Activated CD8-positive, alpha-beta memory T cell treated with anti-CD3 and anti-CD28 coated beads for 48 hours (primary cell): ENCODE data around the gene DPH7.
A peak's percentile ranks its signal among the peaks of the same experiment; 100 is the strongest.
"Not testable (repeated sequence)": the region's sequence is repeated elsewhere in the genome, so short reads cannot be mapped to it uniquely, and the experiment has no call there.

Experiments
- DNase-seq, 3 experiments: peaks; one replicate each; pipeline ENCODE4 v3.0.0-alpha.2; 2020; ENCODE audit warnings: low read depth in 2 of 3, low spot score in 2 of 3

The DPH7 gene

DNA sequence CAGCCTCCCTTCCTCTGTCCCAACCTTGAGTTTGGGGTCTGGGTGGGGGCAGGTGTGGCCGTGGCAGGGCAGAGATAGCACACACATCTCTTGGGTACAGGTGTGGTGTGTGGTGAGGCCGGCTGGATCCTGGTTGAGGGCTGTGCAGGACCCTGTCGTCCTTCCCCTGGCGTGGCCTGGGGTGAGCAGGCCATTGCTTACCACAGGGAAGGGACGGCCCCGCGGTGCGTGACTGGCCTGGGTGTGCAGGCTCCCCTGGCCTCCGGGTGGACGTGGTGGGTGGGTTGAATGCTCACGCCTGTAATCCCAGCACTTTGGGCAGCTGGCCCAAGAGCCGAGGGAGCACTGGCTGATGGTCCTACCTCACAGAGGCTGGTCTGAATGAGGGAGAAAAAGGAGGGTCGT lies 28.0 kb upstream of the DPH7 start:
- DNase-seq = no peak

- no peak for DNase-seq
Measured at GRCh38 chr9:137606005-137606621, 27.4 kb upstream of the DPH7 start.

DNA sequence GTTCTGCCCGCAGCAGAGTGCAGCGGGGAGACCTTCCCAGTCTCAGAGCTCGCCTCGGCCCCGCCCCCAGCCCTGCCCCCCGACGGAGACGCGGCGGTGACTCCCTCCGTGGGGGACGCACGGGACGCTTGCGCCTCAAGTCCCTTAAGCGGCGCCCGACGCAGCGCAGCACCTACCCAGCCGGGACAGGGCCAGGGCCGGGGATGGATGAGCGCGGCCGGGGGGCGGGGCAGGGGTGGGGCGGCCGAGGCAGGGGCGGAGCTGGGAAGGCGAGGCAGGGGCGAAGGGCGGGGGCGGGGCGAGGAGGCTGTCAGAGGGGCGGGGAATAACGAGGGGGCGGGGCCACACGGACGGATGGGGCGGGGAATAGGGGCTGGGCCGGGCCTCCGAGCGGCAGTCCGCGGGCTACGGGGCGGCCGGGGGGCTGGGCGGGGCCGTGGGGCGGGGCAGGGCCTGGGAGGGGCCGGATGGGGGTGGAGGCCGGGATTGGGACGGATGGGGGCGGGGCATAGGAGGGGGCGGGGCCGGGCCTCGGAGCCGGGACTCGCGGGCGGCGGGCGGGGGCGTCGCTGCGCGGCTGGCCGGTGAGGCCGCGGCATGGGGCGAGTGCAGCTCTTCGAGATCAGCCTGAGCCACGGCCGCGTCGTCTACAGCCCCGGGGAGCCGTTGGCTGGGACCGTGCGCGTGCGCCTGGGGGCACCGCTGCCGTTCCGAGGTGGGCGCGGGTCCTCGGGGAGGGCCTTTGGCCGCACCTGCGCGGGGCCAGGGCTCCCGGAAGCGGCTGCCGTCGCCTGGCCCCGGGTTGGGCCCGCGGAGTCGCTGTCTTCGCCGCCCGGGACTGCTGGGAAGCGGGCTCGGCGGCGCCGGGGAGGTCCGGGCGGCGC lies 26.6 kb upstream of the DPH7 start, which contains the start of gene ARRDC1:
Gene ARRDC1 (plus strand): TSS at position 566 of the 884 bp plus-strand sequence. CDS start 32 bp downstream, at position 598.
- DNase-seq = peak; percentile 84 to 90 (median 84)

DNA sequence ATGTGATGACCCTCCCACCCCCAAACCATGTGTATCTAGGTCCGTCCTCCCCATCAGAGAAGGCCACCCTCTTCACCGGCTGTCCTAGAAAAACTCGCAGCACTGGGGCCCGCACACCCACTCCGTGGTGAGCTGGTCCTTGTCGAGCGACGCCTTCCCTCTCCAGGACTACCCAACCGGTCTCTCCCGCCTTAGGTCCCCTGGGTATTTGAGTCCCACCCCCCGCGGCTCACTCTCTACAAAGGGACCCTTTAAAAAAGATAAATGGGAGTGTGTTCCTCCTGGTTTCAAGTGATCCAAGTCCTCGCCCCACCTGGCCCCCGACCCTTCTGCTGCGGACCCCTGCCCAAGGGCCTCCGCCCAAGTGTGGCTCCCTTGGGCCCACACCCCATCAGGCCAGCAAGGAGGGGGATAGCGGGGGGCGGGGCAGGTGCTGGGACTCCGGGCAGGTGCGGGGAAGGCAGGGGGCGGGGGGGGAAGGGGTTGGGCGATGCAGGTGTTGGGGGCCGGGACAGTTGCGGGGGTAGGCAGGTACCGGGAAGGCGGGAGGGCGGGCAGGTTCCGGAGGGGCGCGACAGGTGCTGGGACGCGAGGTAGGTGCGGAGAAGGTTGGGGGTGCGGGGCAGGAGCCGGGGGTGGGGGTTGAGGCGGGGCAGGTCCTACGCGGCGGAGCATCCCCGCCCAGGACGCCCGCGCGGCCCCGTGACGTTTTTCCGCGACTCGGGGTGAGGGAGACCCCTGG lies 25.8 kb upstream of the DPH7 start:
- DNase-seq = no peak

- no peak for DNase-seq
Measured at GRCh38 chr9:137603879-137604278, 25.2 kb upstream of the DPH7 start.

DNA sequence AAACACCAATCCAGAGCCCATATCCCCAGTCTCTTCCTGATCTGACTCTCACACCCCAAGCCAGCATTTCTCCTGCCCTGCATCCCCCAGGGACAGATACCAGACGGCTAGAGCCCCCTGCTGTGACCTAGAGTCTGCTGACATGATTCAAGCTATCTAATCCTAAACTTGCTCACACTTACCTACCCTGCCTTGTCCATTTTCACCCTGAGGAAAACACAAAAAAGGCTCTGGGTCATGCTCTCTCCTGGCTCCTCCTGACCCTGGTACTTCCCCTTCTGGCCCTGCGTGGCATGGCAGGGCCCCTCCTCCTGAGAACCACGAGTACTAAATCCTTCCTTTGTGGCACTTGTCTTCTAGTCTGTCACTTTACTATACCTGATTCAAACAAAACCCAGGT lies 23.9 kb upstream of the DPH7 start:
- no peak for DNase-seq

- no peak for DNase-seq
Measured at GRCh38 chr9:137598943-137599342, 20.2 kb upstream of the DPH7 start.

- not testable (repeated sequence) for DNase-seq
Measured at GRCh38 chr9:137596577-137596976, 17.9 kb upstream of the DPH7 start.

DNA sequence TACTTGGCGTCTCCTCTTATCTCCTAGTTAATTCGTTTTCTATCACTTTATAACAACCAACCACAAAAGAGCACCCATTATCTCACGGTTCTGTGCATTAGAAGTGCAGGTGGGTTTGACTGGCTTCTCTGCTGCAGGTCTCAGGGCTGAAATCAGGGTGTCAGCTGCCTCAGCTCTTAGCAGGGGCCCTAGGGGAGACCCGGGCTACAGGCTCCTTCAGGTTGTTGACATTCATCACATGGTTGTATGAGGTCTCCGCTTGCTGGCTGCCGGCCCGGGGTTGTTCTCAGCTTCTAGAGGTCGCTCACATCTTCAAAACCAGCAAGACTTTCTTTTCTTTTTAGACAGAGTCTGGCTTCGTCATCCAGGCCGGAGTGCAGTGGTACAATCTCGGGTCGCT lies 14.5 kb upstream of the DPH7 start:
- DNase-seq = no peak

- no peak for DNase-seq
Measured at GRCh38 chr9:137592767-137593166, 14.0 kb upstream of the DPH7 start.

DNA sequence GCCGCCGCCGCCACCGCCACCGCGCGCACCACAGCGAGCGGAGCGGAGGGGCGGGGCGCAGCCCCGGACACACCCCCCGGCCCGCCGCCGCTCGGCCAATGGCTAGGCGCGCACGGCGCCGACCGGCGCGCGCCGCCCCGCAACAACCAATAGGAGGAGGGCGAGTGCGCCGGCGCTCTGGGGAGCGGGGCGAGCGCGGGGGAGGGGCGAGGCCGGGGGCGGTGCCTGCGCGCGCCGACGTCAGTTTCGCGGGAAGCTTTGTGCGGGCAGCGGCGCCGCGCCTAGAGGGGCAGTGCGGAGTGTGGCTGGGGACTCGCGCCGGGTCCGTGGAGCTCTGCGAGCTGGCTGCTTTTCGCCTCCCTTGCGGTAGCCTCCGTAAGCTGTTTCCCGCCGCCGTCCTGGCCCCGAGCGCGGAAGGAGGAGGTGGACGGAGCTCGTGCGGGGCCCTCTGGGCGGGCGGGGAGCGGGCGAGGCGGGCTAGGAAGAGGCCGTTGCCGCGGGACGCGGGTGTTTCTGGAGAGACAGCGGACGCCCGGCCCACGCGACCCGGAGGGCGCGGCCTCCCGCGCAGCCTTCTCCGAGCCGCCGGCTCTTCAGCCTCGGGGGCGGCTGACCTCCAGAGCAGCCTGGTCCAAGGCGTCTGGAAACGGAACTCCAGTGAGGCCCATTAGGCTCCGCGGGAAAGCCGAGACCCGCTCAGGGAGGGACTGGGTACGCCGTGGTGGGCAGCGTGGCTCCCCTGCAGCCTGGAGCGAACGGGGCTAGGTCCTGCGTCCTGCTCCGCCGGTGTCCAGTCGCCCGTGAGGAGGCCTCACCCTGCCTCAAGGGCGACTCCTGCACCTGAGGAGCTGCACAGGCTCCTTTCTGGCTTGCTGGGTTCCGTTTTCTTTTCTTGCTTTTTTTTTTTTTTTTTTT lies 12.0 kb upstream of the DPH7 start, which contains the start of gene ZMYND19:
Gene ZMYND19 (minus strand): TSS at position 44 of the 915 bp plus-strand sequence. CDS start 249 bp downstream, outside the sequence.
- peak; percentile 83 to 93 (median 87) for DNase-seq

DNA sequence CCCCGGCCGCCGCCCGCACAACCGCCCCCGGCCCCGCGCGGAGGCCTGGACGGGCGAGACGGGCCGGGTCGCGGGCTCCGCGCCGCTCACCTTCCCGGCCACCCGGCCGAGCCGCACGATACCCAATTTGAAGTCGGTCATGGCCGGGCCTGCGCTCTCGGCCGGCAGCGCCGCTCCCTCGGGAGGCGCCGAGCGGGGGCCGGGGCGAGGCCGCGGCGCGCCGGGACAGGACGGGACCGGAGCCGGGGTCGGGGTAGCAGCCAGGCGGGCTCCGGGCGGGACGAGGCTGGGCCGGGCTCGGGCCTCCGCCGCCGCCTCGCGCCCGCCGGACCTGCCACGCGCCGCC lies 11.4 kb upstream of the DPH7 start:
- DNase-seq = no peak

GRCh38 chr9:137589441-137590122 lies 10.9 kb upstream of the DPH7 start:
- DNase-seq = no peak

DNA sequence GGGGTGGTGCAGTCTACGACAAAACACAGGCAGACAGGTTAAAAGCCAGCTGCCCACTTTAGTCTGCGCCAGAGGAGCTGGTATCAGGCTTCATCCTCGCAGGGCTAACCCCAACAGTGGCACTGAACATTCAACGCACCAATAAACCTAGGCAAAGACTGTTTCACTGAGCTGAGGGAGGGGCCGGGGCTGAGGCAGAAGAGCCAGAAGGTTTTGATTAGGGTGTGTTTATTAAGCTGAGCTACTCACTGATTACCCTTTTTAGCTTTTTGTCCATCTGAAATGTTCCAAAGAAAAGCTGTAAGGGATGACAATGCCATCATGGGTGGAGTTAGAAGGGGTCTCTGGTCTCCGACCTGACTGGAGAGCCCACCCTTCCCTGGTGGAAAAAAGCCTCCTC lies 10.2 kb upstream of the DPH7 start:
- DNase-seq = no peak

GRCh38 chr9:137588311-137588710 lies 9.6 kb upstream of the DPH7 start:
- no peak for DNase-seq

DNA sequence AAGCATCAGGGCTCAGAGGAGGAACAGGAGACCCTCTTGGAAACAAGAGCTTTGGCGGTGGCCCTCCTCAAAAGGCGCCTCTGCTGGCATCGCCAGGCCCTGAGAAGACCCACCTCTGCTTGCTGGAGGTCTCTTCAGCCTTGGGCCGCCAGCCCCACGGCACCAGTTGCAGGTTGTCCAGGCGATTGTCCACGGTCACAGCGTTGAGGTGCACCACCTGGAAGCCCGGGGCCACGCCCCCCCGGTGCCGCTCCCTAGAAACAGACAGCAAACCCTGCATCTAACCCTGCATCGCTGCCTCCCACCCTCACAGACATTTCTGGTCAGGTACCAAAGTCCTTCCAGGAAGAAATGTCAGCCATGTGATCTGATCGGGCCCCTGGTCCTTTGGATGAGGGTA lies 8.1 kb upstream of the DPH7 start:
- no peak for DNase-seq

GRCh38 chr9:137583957-137584356 lies 5.2 kb upstream of the DPH7 start:
- DNase-seq = no peak

DNA sequence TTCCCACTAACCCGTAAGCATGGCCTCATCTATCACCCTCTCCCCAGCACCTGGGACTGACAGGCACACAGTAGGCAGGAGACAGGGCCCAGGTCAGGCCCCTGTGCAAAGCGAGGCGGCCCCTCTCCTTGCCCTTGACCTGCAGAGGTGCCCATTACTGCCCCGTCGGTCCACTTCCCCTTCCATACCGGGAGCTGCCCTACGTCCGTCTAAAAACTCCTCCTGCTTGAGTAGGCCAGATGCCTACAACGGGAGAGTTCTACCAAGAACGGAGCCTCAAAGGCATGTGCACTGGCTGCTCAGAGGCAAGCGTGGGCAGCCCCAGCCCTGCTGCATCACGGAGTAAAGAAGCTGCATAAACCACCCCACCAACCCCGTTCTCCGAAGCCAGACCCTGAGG lies 4.6 kb upstream of the DPH7 start:
- no peak for DNase-seq

DNA sequence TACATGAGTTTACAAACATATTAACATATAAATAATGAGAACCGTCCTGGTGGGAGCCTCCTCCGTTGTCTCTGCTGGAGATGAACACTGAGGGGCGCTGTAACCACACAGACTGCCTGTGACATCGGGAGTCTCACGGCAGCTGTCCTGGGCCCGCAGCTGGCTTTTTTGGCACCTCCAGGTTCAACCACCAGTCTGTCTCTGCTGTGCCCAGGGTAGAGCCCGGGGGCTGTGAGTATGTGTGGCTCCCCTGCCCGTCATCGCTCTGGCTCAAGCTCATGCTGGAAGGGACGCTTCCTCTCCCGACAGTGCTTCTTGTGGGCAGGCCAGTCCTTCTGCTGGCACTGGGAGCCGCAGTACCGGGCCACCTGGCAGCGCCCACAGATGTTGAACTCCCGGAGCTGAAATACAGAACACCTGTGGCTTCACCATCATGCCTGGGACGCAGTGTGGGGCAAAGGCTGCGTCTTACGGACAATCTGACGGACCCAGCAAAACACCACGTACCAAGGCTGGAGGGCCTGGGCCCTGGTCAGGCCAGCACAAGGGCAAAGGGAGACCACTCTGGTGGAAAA lies 3.6 kb upstream of the DPH7 start:
- no peak for DNase-seq
